ENCODE results near the gene TMEM39B. TPM values are rescaled to one million over a fixed set of nuclear protein-coding genes. Genes with fewer than 3 reads are reported as not detected.
"Not testable (repeated sequence)": the region's sequence is repeated elsewhere in the genome, so short reads cannot be mapped to it uniquely, and the experiment has no call there.

Gene TMEM39B
- total RNA-seq, 1 donor from 2014 or later, result 7.1 TPM

- DNase-seq (ENCODE audit: low spot score); intact Hi-C loops (cut with DNase I): not testable (repeated sequence)
Measured at GRCh38 chr1:32065613-32066488, 6.9 kb upstream of the TMEM39B start.

- DNase-seq (ENCODE audit: low spot score), result no peak
- intact Hi-C loops (cut with DNase I), result no loop called here
Measured at GRCh38 chr1:32066489-32066873, 6.3 kb upstream of the TMEM39B start.

GRCh38 chr1:32068957-32069588, 3.7 kb upstream of the TMEM39B start:
- no peak for DNase-seq (ENCODE audit: low spot score)
- intact Hi-C loops (cut with DNase I), result no loop called here

GRCh38 chr1:32071758-32072621, 749 bp upstream of the TMEM39B start:
- DNase-seq (ENCODE audit: low spot score), result no peak
- intact Hi-C loops (cut with DNase I), result loop anchor here (1.0 to 2.0 kb wide), 2 partner anchors 37 to 59 kb away; partner anchors contain the start of genes KHDRBS1 and KPNA6

- intact Hi-C loops (cut with DNase I), result loop anchor here (2.0 kb wide), 1 partner anchor 35 kb away; the partner anchor contains the start of gene KPNA6
- no peak for DNase-seq (ENCODE audit: low spot score)
Measured at GRCh38 chr1:32073299-32074229, 825 bp downstream of the TMEM39B start.

GRCh38 chr1:32074841-32075240, 2.1 kb downstream of the TMEM39B start:
- intact Hi-C loops (cut with DNase I), result no loop called here
- no peak for DNase-seq (ENCODE audit: low spot score)

- intact Hi-C loops (cut with DNase I), result no loop called here
- no peak for DNase-seq (ENCODE audit: low spot score)
Measured at GRCh38 chr1:32077451-32077850, 4.7 kb downstream of the TMEM39B start.

GRCh38 chr1:32082022-32082421, 9.3 kb downstream of the TMEM39B start:
- intact Hi-C loops (cut with DNase I), result no loop called here
- DNase-seq (ENCODE audit: low spot score), result no peak

GRCh38 chr1:32086381-32086780, 13.6 kb downstream of the TMEM39B start:
- intact Hi-C loops (cut with DNase I); DNase-seq (ENCODE audit: low spot score): not testable (repeated sequence)

GRCh38 chr1:32091176-32091575, 18.4 kb downstream of the TMEM39B start:
- intact Hi-C loops (cut with DNase I), result no loop called here
- DNase-seq (ENCODE audit: low spot score), result no peak

- no peak for DNase-seq (ENCODE audit: low spot score)
- intact Hi-C loops (cut with DNase I), result no loop called here
Measured at GRCh38 chr1:32091591-32091990, 18.9 kb downstream of the TMEM39B start.

- intact Hi-C loops (cut with DNase I), result no loop called here
- no peak for DNase-seq (ENCODE audit: low spot score)
Measured at GRCh38 chr1:32094746-32095521, 22.2 kb downstream of the TMEM39B start.

GRCh38 chr1:32099426-32099825, 26.7 kb downstream of the TMEM39B start:
- intact Hi-C loops (cut with DNase I), result no loop called here

GRCh38 chr1:32100359-32100758, 27.6 kb downstream of the TMEM39B start:
- DNase-seq (ENCODE audit: low spot score), result no peak
- intact Hi-C loops (cut with DNase I), result no loop called here

More at GRCh38 chr1:32099426-32099825, 26.7 kb downstream of the TMEM39B start:
- no peak for DNase-seq (ENCODE audit: low spot score)

GRCh38 chr1:32100807-32101708, 28.3 kb downstream of the TMEM39B start:
- intact Hi-C loops (cut with DNase I), result no loop called here
- no peak for DNase-seq (ENCODE audit: low spot score)

GRCh38 chr1:32104127-32104526, 31.4 kb downstream of the TMEM39B start:
- intact Hi-C loops (cut with DNase I), result no loop called here
- no peak for DNase-seq (ENCODE audit: low spot score)

GRCh38 chr1:32105338-32105737, 32.6 kb downstream of the TMEM39B start:
- intact Hi-C loops (cut with DNase I), result loop anchor here (5.0 kb wide), 2 partner anchors 72 to 92 kb away; partner anchors contain the start of gene TXLNA
- DNase-seq (ENCODE audit: low spot score), result no peak
